22Rv1 (cell line): ENCODE measurements around the gene GPATCH1.

Source experiments
- H3K27ac ChIP-seq: fragments of 450-650 bp; 2 replicates; pipeline ENCODE4 v1.5.1; 2017
- ZFX ChIP-seq: fragments of 450-650 bp; IDR thresholded peaks from 2 replicates; pipeline ENCODE4 v1.6.1; 2017; ENCODE audit warnings: antibody characterized with exemption, borderline replicate concordance
- TF ChIP-seq, protein P1 (sequence below): fragments of 450-650 bp; IDR thresholded peaks from 2 replicates; pipeline ENCODE4 v1.5.1; 2017; ENCODE audit warnings: mild to moderate bottlenecking

The GPATCH1 gene

DNA sequence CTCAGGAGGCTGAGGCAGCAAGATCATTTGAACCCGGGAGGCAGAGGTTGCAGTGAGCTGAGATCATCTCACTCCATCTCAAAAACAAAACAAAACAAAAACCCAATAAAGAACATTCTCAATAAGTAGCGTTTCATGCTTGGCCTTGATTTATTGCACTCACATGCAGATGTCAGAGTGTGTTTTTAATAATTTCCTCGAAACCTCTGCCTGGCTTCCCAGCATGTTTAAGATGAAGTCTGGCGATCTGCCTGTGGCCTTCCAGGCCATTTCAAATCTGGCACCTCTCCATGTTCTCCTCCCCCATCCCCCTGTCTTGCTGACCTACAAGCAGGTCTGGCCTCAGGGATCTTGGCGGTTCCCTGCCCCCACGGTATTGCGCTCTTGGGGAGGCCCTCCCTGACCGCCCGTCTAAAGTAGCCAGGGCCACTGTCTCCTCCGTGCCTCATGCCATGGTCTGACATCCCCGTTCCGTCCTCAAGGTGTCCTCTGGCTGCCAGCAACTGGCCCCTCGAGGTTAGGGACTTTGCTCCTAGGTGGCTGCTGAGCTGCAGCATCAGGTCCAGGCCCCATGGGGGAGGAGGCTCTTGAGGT, 52.6 kb downstream of the GPATCH1 start:
- TF ChIP-seq, protein P1, sequence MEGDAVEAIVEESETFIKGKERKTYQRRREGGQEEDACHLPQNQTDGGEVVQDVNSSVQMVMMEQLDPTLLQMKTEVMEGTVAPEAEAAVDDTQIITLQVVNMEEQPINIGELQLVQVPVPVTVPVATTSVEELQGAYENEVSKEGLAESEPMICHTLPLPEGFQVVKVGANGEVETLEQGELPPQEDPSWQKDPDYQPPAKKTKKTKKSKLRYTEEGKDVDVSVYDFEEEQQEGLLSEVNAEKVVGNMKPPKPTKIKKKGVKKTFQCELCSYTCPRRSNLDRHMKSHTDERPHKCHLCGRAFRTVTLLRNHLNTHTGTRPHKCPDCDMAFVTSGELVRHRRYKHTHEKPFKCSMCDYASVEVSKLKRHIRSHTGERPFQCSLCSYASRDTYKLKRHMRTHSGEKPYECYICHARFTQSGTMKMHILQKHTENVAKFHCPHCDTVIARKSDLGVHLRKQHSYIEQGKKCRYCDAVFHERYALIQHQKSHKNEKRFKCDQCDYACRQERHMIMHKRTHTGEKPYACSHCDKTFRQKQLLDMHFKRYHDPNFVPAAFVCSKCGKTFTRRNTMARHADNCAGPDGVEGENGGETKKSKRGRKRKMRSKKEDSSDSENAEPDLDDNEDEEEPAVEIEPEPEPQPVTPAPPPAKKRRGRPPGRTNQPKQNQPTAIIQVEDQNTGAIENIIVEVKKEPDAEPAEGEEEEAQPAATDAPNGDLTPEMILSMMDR: no peak
- no peak for TF ChIP-seq ZFX
- no peak overlapping the region for H3K27ac ChIP-seq

DNA sequence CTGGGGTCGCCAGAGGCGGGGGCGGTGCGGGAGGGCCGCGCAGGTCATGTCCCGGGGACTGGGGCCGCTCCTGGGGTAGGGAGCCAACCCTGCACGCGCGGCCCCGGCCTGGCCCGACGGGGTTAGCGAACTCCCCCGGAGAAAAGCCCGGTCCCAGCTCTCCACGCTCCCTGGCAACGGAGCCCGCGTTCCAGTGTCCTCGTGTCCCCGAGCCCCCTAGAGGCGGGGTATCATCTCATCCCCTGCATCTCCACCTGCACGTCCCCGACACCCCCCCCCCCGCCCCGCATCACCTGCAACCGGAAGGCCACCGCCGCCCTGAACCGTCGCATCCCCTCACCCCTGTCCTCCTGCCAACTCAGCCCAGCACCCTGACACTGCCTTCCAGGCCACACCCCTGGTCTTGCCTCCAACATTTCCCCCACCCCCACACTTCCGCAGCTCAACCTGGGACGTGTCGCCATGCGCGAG, 53.6 kb downstream of the GPATCH1 start:
- H3K27ac ChIP-seq: no peak overlapping the region
- TF ChIP-seq ZFX: no peak
- TF ChIP-seq, protein P1: no peak

- TF ChIP-seq ZFX: no peak
- TF ChIP-seq, protein P1: no peak
- H3K27ac ChIP-seq: no peak overlapping the region
Observed at GRCh38 chr19:33139165-33139564, 58.2 kb downstream of the GPATCH1 start.

DNA sequence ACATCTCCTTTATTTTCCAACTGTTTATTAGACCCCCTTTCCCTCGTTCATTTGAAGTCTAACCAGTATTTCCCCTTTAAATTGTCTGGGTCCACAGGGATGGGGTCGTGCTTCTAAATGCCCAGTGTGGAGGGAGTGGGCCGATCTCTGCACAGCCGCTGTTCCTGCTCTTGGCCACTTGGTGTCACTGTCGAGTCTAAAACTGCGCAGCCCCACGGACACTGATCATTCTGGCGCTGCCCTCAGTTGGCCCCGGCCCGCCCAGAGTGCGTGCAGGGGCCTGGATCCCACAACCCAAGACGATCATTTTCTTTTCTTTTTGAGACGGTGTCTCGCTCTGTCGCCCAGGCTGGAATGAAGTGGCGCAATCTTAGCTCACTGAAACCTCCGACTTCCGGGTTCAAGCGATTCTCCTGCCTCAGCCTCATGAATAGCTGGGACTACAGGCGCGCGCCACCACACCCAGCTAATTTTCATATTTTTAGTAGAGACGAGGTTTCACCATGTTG, 63.0 kb downstream of the GPATCH1 start:
- no peak for TF ChIP-seq ZFX
- TF ChIP-seq, protein P1: peak; percentile 94
- H3K27ac ChIP-seq: no peak overlapping the region

- H3K27ac ChIP-seq: no peak overlapping the region
- TF ChIP-seq ZFX: no peak
Observed at GRCh38 chr19:33146209-33146608, 65.2 kb downstream of the GPATCH1 start.

- no peak overlapping the region for H3K27ac ChIP-seq
- no peak for TF ChIP-seq ZFX
- TF ChIP-seq, protein P1: no peak
Observed at GRCh38 chr19:33147538-33147937, 66.6 kb downstream of the GPATCH1 start.

GRCh38 chr19:33150852-33151518, 70.0 kb downstream of the GPATCH1 start:
- TF ChIP-seq, protein P1: no peak
- no peak for TF ChIP-seq ZFX

More at GRCh38 chr19:33150852-33151518, 70.0 kb downstream of the GPATCH1 start:
- H3K27ac ChIP-seq: no peak overlapping the region
